CMK (cell line): ENCODE measurements around the gene ITCH.
"Not testable (repeated sequence)": the region's sequence is repeated elsewhere in the genome, so short reads cannot be mapped to it uniquely, and the experiment has no call there.

Source experiments
- DNase-seq: peaks from one replicate; pipeline ENCODE4 v3.0.0-alpha.2; 2010; ENCODE audit warnings: low read depth

Gene ITCH

GRCh38 chr20:34344238-34344637 is 18.8 kb upstream of the ITCH start:
- DNase-seq, result no peak

- no peak for DNase-seq
Observed at GRCh38 chr20:34345402-34345736, 17.7 kb upstream of the ITCH start.

- DNase-seq, result not testable (repeated sequence)
Observed at GRCh38 chr20:34345839-34346532, 17.1 kb upstream of the ITCH start.

DNA sequence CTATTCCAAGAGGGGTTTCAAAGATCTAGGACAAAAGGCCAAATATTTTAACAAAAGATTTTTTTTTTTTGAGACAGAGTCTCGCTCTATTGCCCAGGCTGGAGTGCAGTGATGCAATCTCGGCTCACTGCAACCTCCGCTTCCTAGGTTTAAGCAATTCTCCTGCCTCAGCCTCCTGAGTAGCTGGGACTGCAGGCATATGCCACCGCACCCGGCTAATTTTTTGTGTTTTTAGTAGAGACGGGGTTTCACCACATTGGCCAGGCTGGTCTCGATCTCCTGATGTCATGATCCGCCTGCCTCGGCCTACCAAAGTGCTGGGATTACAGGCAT is 16.6 kb upstream of the ITCH start:
- not testable (repeated sequence) for DNase-seq

- DNase-seq, result no peak
Observed at GRCh38 chr20:34347571-34347970, 15.5 kb upstream of the ITCH start.

- DNase-seq, result peak; percentile 31
Observed at GRCh38 chr20:34350095-34350494, 13.0 kb upstream of the ITCH start.

DNA sequence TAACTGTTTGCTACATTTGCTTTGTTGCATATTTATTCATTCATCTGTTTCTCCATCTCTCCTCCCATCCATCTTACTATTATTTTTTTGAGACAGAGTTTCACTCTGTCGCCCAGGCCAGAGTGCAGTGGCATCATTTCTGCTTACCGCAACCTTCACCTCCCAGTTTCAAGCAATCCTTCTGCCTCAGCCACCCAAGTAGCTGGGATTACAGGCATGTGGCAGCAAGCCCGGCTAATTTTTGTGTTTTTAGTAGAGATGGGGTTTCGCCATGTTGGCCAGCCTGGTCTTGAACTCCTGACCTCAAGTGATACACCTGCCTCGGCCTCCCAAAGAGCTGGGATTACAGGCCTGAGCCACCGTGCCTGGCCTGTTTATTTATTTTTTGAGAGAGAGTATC is 9.6 kb upstream of the ITCH start:
- not testable (repeated sequence) for DNase-seq

DNA sequence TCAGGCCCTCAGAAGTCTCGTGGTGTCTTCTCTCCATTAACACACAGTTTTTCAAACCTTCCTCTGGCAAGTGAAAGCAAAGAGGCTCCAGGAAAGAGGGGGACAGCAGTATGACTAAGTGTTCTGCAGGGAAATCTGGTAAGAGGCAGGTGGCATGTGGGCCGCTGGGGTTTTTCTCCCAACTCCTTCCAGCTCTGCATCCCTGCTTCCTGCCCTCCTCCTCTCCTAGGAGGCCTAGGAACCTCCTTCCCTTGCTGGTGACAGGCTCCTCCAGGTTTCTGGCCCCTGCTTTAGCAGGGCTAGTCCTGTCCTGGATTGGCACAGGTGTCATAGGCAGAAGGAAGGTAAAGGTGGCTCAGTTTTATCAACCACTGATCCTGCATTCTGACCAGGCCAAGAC is 7.6 kb upstream of the ITCH start:
- DNase-seq, result no peak

DNA sequence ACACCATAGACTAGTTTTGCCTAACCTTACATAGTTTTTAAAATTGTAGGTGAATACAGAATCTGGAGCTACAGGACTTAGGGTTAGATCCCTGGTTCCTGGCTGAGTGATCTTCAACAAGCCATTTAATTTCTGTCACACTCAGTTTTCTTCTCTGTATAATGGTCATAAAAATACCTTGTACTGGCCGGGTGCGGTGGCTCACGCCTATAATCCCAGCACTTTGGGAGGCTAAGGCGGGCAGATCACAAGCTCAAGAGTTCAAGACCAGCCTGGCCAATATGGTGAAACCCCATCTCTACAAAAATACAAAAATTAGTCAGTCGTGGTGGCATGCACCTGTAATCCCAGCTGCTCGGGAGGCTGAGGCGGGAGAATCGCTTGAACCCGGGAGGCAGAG is 3.3 kb upstream of the ITCH start:
- DNase-seq, result not testable (repeated sequence)

DNA sequence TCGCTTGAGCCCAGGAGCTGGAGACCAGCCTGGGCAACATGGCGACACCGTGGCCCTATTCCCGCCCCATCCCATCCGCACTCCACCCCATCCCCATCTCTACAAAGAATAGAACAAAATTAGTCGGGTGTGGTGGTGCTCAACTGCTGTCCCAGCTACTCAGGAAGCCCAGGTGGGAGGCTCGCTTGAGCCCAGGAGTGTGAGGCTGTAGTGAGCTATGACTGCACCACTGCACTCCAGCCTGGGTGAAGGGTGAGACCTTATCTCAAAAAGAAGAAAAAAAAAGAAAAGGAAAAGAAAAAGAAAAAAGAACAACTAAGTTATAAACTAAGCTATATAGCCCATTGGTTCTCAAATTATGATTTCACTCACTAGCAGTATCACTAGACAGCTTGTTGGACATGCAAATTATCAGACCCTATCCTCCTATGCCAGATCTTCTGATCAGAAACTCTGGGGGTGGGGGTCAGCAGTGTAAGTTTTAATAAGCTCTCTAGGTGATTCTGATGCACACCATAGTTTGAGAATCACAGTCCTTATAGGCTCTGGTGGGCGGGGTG is 491 bp upstream of the ITCH start:
- no peak for DNase-seq

DNA sequence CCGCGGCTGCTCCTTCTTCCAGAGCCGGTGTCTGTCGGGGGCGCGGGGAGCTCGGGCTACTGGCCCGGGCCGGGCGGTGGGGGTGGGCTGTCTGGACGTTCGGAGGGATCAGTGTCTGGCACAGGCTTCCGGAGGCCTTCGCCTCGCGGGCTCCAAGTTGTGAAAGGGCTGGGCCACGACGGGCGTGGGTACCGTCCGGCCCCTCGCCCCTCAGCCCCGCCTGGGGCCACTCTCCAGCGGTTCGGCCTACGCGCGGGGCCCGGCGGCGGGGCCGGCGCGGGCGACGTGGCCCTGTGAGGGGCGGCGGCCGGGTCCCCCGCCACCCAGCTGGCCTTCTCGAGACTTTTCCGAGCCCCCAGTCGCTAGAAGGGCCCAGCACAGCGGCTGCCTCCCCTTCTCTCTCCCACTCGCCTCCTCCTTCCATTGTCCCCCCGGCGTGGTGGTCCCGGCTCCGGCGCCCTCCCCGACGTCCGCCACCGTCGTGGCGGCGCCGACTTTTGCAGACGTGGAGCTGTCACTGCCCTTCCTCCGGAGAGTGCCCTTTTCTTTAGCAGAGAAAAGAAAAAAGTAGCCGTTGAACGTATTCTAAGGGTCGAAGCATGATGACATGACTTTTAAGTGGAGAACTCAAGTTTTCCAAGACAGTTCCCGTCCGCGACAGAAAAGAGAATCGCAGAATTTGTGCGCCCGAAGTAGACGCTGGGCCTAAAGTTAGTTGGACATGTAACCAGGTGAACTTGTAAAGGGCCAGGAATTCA is 571 bp downstream of the ITCH start:
- DNase-seq, result peak; percentile 32

DNA sequence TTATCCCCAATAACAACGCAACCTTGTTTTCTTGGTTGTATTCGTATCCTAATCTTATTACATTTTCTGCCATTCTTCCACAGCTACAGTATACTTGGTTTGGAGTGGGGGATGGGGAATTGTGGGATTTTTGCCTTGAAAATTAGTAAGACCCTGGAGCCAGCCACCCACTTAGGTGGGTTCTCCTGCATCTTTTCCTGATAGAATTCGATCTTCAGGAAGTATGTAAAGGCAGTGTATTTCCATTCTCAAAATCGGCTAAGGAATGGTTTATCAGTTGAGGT is 1.1 kb downstream of the ITCH start:
- no peak for DNase-seq

DNA sequence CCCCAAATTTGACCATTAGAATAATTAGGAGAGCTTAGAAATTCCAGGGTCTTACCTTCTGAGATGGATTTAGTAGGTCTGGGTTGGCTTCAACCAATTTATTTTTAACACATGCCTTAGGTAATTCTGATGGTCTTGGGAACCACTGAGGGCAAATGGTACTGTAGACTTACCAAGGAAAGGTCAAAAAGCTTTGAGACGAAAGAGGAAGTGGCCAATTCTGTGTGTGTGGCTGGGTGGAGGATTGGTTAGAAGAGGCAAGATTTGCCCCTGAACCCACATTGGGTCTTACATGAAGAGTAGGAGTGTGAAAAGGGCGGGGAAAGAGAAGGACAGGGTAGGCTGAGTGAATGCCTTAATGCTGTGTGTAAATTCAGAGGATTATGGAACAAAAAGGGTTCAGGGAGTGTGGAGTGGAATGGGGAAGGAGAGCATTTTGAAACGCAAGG is 2.7 kb downstream of the ITCH start:
- DNase-seq, result peak; percentile 11

GRCh38 chr20:34367155-34367554 is 4.1 kb downstream of the ITCH start:
- DNase-seq, result no peak

- DNase-seq, result not testable (repeated sequence)
Observed at GRCh38 chr20:34367911-34368310, 4.8 kb downstream of the ITCH start.

DNA sequence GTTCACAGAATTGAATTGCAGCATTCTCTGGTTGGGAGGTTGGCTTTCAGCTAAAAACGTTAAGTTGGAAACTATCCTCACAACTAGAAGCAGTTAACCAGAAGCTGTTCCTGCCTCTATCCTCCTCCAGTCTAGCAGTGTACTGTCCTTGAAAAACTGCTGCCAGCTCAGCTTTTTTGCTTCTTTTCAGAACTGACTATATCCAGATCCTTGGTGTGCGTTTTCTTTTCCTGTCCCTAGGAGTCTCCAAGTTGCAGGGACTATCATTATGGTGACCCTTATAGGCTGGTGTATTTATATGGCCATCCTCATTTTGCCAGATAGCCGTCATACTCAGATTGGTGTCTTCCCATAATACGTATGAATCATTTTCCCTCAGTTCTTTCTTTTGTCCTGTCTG is 5.5 kb downstream of the ITCH start:
- DNase-seq, result no peak

DNA sequence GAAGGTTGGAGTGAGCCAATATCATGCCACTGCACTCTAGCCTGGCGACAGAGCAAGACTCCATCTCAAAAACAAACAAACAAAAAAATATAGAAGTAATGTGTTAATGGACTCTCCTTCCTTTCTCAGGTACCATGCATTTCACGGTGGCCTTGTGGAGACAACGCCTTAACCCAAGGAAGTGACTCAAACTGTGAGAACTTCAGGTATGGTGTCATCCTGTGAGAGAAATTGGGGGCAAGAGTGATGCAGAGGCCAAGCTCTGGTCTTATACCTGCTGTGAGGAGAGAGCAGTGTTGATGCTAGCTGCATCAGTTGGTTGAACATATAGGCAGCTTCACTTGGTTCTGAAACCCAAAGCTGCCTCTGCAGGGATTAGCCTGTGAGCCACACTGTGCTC is 6.2 kb downstream of the ITCH start:
- DNase-seq, result no peak

DNA sequence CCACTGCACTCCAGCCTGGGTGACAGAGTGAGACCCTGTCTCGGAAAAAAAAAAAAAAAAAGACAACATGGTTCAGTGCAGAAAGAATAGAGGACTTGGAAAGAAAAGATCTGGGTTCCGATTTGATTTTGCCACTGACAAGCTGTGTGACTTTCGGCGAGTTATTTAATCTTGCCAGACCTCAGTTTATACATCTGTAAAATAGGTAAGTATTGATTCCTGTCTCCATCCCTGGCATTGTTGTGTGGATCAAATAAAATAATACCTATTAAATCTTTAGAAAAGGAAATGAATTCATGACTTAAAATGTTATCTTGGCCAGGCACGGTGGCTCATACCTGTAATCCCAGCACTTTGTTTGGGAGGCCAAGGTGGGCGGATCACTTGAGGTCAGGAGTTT is 7.0 kb downstream of the ITCH start:
- DNase-seq, result no peak

GRCh38 chr20:34373445-34373844 is 10.4 kb downstream of the ITCH start:
- DNase-seq, result no peak

DNA sequence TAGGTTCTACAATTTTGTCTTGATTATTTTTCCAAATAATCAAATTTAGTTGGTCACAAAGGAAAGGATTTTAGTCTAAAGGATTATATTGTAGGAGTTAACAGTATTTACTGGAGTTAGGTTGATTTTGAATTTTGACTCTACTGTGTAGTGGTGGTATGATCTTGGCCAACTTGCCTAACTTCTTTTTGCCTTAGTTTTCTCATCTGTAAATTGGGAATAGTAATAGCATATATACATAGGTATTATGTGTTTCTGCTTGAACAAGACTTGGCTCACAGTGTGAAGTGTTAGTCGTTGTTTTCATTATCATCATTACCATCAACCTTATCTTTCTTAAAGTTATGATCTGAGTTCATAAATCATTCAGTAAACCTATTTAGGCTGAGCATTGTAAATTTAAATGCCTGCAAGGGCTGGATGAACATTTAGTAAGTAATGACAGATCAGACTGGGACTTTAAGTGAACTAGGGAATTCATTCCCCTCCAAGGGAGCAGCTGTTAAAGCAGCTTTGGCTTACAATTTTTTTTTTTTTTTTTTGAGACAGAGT is 11.2 kb downstream of the ITCH start:
- no peak for DNase-seq

GRCh38 chr20:34375977-34376430 is 12.9 kb downstream of the ITCH start:
- no peak for DNase-seq

DNA sequence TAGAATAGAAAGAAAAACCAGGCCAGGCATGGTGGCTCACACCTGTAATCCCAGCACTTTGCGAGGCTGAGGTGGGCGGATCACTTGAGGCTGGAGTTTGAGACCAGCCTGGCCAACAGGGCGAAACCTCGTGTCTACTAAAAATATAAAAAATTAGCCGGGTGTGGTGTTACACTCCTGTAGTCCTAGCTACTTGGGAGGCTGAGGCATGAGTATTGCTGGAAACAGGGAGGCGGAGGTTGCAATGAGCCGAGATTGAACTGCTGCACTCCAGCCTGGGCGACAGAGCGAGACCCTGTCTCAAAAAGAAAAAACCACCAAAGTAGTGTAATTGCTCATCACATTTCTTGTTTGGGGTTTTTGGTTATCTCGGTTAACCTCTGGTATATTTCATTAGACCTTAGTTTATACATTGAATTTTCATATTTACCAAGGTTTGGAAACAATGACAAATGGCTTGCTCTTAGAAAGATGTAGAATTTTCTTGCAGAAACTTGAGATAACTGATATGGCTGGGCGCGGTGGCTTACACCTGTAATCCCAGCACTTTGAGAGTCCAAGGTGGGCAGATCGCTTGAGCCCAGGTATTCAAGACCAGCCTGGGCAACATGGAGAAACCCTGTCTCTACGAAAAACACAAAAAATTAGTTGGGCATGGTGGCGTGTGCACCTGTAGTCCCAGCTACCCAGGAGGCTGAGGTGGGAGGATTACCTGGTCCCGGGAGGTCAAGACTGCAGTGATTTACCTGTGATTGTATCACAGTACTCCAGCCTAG is 14.2 kb downstream of the ITCH start:
- no peak for DNase-seq

GRCh38 chr20:34382174-34382573 is 19.1 kb downstream of the ITCH start:
- no peak for DNase-seq
